Raji (cell line): Measurements from ENCODE around the gene UCK2.

Experiments
- POLR2A ChIP-seq: IDR thresholded peaks from 2 replicates; pipeline ENCODE4 v1.6.1; 2011; ENCODE audit warnings: low read depth, low read length, control low read depth; ENCODE audit not compliant: insufficient read depth

The UCK2 gene

DNA sequence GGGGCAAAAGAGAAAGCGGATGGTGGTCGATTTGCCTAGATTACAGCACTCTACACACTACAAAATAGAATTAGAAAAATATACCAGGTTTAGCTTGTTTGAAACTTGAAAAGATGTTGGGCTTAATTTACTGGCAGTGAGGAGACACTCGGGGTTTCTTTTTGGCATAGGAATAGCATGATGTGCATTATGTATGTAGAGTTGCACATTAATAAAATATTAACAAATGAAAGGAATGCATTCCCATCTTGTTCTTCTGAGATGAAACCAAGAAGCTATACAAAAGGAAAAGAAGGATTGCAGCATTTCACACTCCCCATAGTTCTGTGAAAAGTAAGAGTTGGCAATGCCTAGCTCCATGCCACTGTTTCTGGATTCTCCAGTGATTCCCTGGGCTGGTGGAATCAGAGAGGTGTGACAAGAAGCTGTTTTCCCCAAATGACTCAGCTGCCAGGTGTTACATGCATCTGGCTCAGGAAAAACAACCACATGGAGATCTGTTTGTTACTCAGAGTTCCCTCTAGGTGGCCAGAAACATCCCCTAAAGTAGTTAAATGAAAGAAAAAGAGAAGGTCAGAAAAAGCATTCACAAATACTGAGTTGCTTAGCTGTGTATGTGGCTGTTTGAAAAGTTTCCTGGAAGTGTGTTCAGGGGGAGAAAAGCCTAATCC lies 115.6 kb downstream of the UCK2 start:
- no peak for TF ChIP-seq POLR2A

DNA sequence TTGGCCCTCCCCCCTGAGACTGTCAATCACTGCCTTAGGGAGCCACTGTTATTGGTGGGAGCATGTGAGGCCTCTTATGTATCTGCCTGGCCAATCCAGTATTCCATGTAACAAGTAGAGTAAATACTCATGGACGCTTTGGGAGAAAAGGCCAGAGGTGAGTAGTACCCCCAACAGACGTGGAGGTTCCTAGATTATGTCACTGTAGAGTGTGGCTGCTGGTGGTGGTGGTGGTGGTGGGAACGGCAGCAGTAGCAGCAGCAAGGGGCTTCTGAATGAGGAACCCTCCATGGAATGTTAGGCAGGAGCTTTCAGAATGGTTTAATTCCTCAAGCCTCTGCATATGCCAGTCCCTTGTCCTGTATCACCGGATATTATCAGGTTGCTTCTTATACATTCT lies 118.5 kb downstream of the UCK2 start:
- TF ChIP-seq POLR2A: no peak

DNA sequence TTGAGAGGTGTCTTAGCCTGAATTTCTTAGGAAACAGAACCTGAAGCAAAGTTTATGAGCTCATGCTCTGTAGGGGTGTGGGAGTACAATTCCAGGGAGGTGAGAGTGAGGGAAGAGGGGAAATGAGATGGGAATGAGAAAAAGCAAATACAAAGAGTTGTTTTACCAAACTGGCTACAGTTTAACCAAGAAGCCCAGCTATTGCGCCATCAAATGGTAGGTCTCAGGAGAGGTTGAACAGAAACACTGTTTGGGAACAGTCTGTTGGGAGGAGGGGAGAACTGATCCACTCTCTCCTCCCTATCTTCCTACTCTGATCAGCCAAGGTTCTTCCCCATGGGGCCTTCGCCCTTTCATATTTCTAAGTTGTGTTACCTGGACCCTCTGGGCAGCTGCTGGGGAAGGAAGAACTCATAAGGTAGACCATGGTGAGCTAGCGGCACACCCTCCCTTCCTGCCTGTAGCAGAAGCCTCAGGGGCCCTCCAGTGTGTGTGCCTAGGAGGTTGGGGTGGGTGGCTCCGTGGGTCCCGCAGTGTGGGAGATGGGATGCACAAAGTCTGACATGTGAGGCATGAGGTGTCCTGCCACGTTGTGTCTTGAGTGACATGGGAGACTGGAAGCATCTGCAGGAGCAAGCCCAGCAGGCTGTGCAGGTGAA lies 120.5 kb downstream of the UCK2 start:
- TF ChIP-seq POLR2A: no peak

DNA sequence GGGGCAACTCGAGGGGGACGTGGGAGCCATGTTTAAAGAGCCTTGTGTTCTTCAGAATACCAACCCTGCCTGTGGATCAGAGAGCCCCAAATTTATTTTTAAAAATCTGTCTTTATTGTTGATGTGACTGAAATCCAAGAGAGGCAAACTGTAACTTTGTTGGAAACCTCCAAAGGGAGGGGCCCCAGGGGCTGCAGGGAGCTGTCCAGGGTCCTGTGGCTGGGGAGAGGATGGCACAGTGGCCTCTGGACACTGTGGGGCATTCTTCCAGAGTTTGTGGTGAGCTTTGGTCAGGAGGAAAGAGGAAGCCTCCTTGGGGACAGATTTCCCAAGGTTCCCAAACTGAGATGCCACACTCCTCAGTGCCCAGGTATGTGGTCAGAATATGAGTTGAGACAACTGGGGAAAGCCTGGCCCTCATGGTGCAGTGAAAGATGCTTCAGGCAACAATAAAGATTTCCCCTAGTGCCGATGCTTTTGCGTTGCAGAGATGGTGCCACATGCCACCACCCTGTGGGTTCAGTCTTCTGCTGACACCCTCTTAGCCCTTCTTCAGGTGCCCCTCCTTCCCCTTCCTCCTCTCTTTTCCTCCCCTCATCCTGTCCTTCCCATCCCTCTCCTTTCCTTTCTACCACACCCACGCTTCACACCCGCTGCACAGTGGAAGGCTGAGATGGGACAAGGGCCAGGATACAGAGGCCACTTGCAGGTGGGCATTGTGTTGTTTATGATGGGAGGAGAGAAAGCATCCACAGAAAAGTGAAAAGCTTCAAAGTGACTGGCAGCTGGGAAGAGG lies 122.1 kb downstream of the UCK2 start:
- TF ChIP-seq POLR2A: no peak

- no peak for TF ChIP-seq POLR2A
These were observed 127.5 kb downstream of the UCK2 start for GRCh38 chr1:165954940-165955339.

GRCh38 chr1:165958306-165958705 lies 130.9 kb downstream of the UCK2 start:
- no peak for TF ChIP-seq POLR2A

GRCh38 chr1:165960136-165960535 lies 132.7 kb downstream of the UCK2 start:
- no peak for TF ChIP-seq POLR2A

DNA sequence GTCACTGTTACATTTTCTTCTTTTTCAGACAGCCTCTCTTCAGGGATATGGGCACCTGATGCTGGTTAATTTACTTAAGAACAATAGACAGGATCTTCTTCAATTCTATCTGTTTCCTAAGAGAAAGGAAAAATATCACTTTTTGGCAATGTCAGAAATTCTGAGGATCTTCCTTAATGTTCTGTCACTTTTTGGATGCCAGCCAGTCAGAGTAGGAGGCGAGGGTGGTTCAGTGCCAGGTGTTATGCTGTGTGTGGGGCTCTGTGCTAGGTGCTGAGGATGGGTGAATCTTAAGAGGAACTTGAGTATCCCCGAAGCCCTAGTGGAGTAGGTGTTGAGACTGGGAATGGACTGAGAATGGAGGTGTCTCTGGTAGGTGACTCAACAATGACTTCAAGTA lies 133.5 kb downstream of the UCK2 start:
- no peak for TF ChIP-seq POLR2A
